Subcutaneous abdominal adipose tissue (tissue), 5 donors: ENCODE measurements around the gene SLC13A4.

Experiments
- H3K27ac ChIP-seq: one replicate; pipeline ENCODE4 v1.7.0; 2013; ENCODE audit warnings: low read depth, mild to moderate bottlenecking, inconsistent platforms, low read length, moderate library complexity
- H3K27me3 ChIP-seq, 5 donors: one replicate each; pipeline ENCODE4 v1.7.0; 2013; ENCODE audit warnings: low read length in 5 of 5, inconsistent platforms in 1 of 5; ENCODE audit not compliant: control insufficient read depth in 5 of 5, insufficient read depth in 4 of 5
- H3K36me3 ChIP-seq, 5 donors: one replicate each; pipeline ENCODE4 v1.7.0; 2013; ENCODE audit warnings: low read length in 5 of 5; ENCODE audit not compliant: control insufficient read depth in 5 of 5, insufficient read depth in 5 of 5
- H3K4me1 ChIP-seq, 5 donors: one replicate each; pipeline ENCODE4 v1.7.0; 2013; ENCODE audit warnings: low read length in 5 of 5, mild to moderate bottlenecking in 3 of 5, moderate library complexity in 1 of 5; ENCODE audit not compliant: control insufficient read depth in 5 of 5, insufficient read depth in 5 of 5
- H3K4me3 ChIP-seq, 5 donors: one replicate each; pipeline ENCODE4 v1.7.0; 2013; ENCODE audit warnings: low read length in 5 of 5, low read depth in 1 of 5
- H3K9ac ChIP-seq, 5 donors: one replicate each; pipeline ENCODE4 v1.7.0; 2013; ENCODE audit warnings: low read length in 5 of 5, mild to moderate bottlenecking in 4 of 5, moderate library complexity in 3 of 5
- H3K9me3 ChIP-seq, 5 donors: one replicate each; pipeline ENCODE4 v1.7.0; 2013; ENCODE audit warnings: low read length in 5 of 5; ENCODE audit not compliant: control insufficient read depth in 5 of 5
- donor health status: healthy.
- donor health status: healthy.
- donor health status: healthy.
- donor health status: healthy.
- donor health status: healthy.

Gene SLC13A4

GRCh38 chr7:135721198-135721820 lies 6.7 kb downstream of the SLC13A4 start:
- Histone ChIP-seq H3K27ac (no peak overlapping the region), H3K9me3 (no peaks in the 10 kb centered on the region), H3K36me3 (no peaks in the 10 kb centered on the region), H3K27me3 (peaks cover 0 to 5% (median 0%) of the 10 kb centered on the region in 5 donors), H3K4me3 (no peak overlapping the region), H3K9ac (no peak overlapping the region), H3K4me1 (no peaks in the 10 kb centered on the region)

GRCh38 chr7:135719688-135720087 lies 8.3 kb downstream of the SLC13A4 start:
- H3K9ac ChIP-seq = no peak overlapping the region
- no peaks in the 10 kb centered on the region for H3K36me3 ChIP-seq
- H3K4me3 ChIP-seq = no peak overlapping the region

GRCh38 chr7:135718794-135719437 lies 9.1 kb downstream of the SLC13A4 start:
- Histone ChIP-seq H3K27ac (no peak overlapping the region), H3K9me3 (no peaks in the 10 kb centered on the region), H3K9ac (no peak overlapping the region), H3K36me3 (no peaks in the 10 kb centered on the region), H3K27me3 (peaks cover 0 to 5% (median 2%) of the 10 kb centered on the region in 5 donors), H3K4me3 (no peak overlapping the region), H3K4me1 (no peaks in the 10 kb centered on the region)

More at GRCh38 chr7:135719688-135720087, 8.3 kb downstream of the SLC13A4 start:
- no peaks in the 10 kb centered on the region for H3K9me3 ChIP-seq
- no peaks in the 10 kb centered on the region for H3K4me1 ChIP-seq
- peaks cover 0 to 5% (median 0%) of the 10 kb centered on the region in 5 donors for H3K27me3 ChIP-seq
- no peak overlapping the region for H3K27ac ChIP-seq

- Histone ChIP-seq H3K27ac (no peak overlapping the region), H3K9ac (no peak overlapping the region), H3K9me3 (no peaks in the 10 kb centered on the region), H3K4me3 (no peak overlapping the region), H3K27me3 (peaks cover 0 to 5% (median 2%) of the 10 kb centered on the region in 5 donors), H3K4me1 (peaks cover 0 to 2% (median 0%) of the 10 kb centered on the region in 5 donors), H3K36me3 (no peaks in the 10 kb centered on the region)
Observed at GRCh38 chr7:135718219-135718618, 9.8 kb downstream of the SLC13A4 start.

GRCh38 chr7:135717693-135718092 lies 10.3 kb downstream of the SLC13A4 start:
- H3K9ac ChIP-seq = no peak overlapping the region
- H3K9me3 ChIP-seq = no peaks in the 10 kb centered on the region
- H3K27me3 ChIP-seq = peaks cover 0 to 5% (median 2%) of the 10 kb centered on the region in 5 donors
- no peaks in the 10 kb centered on the region for H3K36me3 ChIP-seq
- H3K4me3 ChIP-seq = no peak overlapping the region
- H3K4me1 ChIP-seq = peaks cover 0 to 7% (median 0%) of the 10 kb centered on the region in 5 donors
- H3K27ac ChIP-seq = no peak overlapping the region

- no peaks in the 10 kb centered on the region for H3K9me3 ChIP-seq
- H3K36me3 ChIP-seq = no peaks in the 10 kb centered on the region
- no peak overlapping the region for H3K4me3 ChIP-seq
- H3K27ac ChIP-seq = no peak overlapping the region
- H3K4me1 ChIP-seq = peaks cover 0 to 14% (median 0%) of the 10 kb centered on the region in 5 donors
- H3K27me3 ChIP-seq = peaks cover 0 to 5% (median 2%) of the 10 kb centered on the region in 5 donors
- H3K9ac ChIP-seq = no peak overlapping the region
Observed at GRCh38 chr7:135716677-135717238, 11.2 kb downstream of the SLC13A4 start.

GRCh38 chr7:135715673-135716072 lies 12.3 kb downstream of the SLC13A4 start:
- H3K36me3 ChIP-seq = no peaks in the 10 kb centered on the region
- H3K27ac ChIP-seq = no peak overlapping the region
- peaks cover 0 to 14% (median 3%) of the 10 kb centered on the region in 5 donors for H3K4me1 ChIP-seq
- no peaks in the 10 kb centered on the region for H3K9me3 ChIP-seq
- H3K27me3 ChIP-seq = peaks cover 0 to 5% (median 2%) of the 10 kb centered on the region in 5 donors
- H3K4me3 ChIP-seq = no peak overlapping the region
- H3K9ac ChIP-seq = no peak overlapping the region

- no peaks in the 10 kb centered on the region for H3K9me3 ChIP-seq
- H3K4me3 ChIP-seq = no peak overlapping the region
- H3K27me3 ChIP-seq = peaks cover 0 to 5% (median 2%) of the 10 kb centered on the region in 5 donors
- H3K27ac ChIP-seq = no peak overlapping the region
- no peaks in the 10 kb centered on the region for H3K36me3 ChIP-seq
- no peak overlapping the region for H3K9ac ChIP-seq
- peaks cover 0 to 14% (median 3%) of the 10 kb centered on the region in 5 donors for H3K4me1 ChIP-seq
Observed at GRCh38 chr7:135715055-135715522, 12.9 kb downstream of the SLC13A4 start.

- Histone ChIP-seq H3K9me3 (no peaks in the 10 kb centered on the region), H3K27ac (no peak overlapping the region), H3K4me1 (peaks cover 0 to 14% (median 3%) of the 10 kb centered on the region in 5 donors), H3K4me3 (no peak overlapping the region), H3K9ac (no peak overlapping the region), H3K27me3 (peaks cover 0 to 5% (median 2%) of the 10 kb centered on the region in 5 donors), H3K36me3 (no peaks in the 10 kb centered on the region)
Observed at GRCh38 chr7:135714534-135715009, 13.4 kb downstream of the SLC13A4 start.
